GM18870 (cell line): ENCODE data around the gene NNMT.
"Not testable (repeated sequence)": the region's sequence is repeated elsewhere in the genome, so short reads cannot be mapped to it uniquely, and the experiment has no call there.

Experiments
- ATAC-seq: cut with Tn5 transposase; IDR thresholded peaks from one replicate; pipeline ENCODE4 v1.9.1; 2021; ENCODE audit warnings: moderate library complexity; ENCODE audit not compliant: unreplicated experiment

Gene NNMT

GRCh38 chr11:114304969-114305368 is 8.8 kb downstream of the NNMT start:
- ATAC-seq: no peak

- ATAC-seq: no peak
Measured at GRCh38 chr11:114307524-114308203, 11.5 kb downstream of the NNMT start.

GRCh38 chr11:114308689-114309089 is 12.5 kb downstream of the NNMT start:
- ATAC-seq: no peak

DNA sequence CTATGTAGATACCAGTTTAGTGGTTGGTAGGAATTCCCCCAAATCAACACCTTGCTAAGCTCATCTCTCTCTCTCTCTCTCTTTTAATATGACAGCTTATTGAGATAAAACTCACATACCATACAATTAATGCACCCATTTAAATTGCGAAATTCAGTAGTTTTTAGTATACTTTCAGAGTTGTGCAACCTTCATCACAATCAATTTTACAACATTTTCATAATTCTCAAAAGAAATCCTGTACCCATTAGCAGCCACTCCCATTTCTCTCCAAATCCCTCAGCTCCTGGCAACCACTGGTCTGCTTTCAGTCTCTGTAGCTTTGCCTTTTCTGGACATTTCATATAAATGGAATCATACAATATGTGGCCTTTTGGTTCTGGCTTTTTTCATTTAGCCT is 13.3 kb downstream of the NNMT start:
- no peak for ATAC-seq

GRCh38 chr11:114310095-114310494 is 13.9 kb downstream of the NNMT start:
- no peak for ATAC-seq

- ATAC-seq: no peak
Measured at GRCh38 chr11:114311946-114312345, 15.7 kb downstream of the NNMT start.

DNA sequence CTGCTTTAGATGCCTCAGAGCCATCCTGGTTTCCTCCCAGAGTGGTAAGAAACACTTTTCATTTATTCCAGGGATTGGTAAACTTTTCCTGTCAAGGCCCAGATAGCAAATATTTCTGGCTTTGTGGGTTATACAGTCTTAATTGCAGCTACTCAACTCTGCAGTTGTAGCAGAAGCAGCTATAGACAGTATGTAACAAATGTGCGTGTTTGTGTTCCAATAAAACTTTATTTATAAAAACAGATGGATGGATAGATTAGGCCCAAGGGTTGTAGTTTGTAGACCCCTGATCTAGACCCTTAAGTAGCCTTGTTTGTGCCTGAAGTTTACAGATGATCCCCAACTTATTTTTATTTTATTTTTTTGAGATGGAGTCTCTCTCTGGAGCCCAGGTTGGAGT is 17.9 kb downstream of the NNMT start:
- no peak for ATAC-seq

- ATAC-seq: no peak
Measured at GRCh38 chr11:114315749-114316368, 19.7 kb downstream of the NNMT start.

DNA sequence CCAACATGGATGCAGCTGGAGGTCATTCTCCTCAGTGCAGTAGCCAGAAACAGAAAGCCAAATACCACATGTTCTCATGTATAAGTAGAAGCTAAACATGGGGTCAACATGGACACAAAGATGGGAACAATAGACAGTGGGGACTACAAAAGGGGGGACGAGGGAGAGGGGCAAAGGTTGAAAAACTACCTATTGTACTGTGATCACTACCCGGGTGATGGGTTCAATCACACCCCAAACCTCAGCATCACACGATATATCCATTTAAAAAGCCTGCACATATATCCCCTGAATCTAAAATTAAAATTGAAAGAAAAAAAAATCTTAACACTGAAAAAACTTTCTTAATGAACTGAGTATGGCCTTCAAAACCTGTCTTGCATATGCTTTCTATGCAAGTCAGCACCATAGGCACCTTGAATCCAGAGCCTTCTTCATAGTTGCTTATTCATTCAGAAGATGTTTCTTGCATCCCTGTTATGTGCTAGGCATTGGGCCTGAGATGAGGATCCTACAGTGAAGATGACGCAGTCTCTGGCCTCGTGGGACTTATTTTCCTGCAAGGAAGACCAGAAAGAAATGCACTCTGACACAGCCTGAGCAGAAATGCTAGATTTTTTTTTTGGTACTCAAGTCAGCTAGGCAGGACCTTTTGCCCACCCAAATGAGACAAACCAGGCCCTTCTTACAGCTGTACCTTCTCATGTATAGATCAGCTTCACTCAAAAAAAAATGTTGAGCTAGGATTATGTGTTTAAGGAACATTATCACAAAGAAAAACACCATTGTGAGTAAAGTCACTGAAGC is 21.0 kb downstream of the NNMT start:
- no peak for ATAC-seq

DNA sequence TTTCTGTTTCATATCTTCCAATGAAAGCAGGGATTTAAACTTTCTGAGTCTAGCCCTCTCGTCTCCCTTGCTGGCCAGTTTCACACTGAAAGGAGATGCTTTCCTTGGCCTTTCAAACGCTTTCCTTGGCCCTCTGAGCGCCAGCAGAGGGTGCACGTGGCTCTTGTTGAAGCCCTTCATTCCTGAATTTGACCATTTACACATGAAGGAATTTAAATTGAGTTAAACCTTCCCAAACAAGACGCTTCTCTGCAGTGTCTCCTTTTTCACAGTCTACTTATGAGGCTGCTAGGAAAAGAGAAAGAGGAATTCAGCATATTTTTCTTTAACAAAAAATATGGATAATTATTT is 21.6 kb downstream of the NNMT start:
- no peak for ATAC-seq

DNA sequence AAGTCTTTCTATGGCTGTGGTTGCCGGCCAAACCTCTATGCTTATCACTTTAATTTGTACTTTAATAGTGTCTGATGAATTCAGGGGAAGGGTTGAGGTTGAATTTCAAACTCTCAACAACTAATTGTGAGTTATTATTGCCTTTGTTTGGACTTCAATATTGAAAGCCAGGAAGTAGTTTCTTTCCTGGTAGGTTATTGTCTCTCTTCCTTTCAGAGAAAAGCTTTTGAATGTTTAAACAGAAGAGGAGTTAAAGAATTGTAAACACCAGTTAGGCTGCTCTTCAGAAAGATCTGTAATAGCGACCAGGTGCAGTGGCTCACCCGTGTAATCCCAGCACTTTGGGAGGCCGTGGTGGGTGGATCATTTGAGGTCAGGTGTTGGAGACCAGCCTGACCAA is 22.2 kb downstream of the NNMT start:
- no peak for ATAC-seq

DNA sequence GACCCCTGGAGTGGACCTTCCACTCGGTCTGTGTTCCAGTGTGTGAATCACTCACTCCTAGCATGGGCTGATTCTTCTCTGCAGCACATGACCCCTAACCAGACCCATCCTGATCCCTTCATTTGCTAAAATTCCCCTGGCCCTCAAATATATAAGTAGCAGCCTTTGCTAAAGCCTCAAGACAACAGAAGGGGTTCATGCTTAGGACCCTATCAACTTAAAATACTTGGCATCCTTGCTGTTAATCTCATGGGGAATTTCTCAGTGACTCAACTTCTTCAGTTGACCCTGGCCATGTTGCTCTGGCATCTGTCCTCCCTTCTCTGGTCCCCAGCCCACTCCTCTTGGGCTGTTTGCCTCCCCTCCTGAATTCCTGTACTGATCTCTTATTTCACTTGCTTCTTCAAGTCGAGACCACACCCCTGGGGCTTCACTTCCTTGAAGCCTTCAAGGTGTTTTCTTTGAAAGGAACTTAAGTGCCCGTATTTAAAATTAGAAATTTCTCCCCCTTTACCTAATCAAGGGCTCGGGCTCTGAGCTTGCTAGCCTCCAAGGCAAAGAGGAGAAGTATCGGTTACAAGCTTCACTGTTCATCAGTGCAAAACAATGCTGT is 23.6 kb downstream of the NNMT start:
- ATAC-seq: no peak

GRCh38 chr11:114321621-114322257 is 25.5 kb downstream of the NNMT start:
- no peak for ATAC-seq

GRCh38 chr11:114322934-114323333 is 26.7 kb downstream of the NNMT start:
- no peak for ATAC-seq

- ATAC-seq: no peak
Measured at GRCh38 chr11:114326151-114326550, 30.0 kb downstream of the NNMT start.

GRCh38 chr11:114326776-114327175 is 30.6 kb downstream of the NNMT start:
- ATAC-seq: no peak

DNA sequence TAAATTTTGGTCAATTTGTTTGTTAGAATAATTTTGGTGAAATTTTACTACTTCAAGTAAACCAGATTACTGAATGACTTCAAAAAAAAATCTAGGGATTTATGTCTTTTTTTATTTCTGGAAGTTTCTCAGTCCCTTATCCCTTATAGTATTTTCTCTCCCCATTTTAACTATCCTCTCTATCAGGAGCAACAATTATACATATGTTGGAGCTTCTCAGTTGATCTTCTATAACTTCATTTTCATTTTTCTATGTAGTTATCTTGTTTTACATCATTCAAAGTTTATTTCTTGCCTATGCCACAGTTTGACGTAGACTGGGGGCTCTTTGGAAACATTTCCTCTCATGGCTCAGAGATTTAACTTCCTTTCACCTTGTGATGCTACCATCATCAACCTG is 34.2 kb downstream of the NNMT start:
- ATAC-seq: no peak

DNA sequence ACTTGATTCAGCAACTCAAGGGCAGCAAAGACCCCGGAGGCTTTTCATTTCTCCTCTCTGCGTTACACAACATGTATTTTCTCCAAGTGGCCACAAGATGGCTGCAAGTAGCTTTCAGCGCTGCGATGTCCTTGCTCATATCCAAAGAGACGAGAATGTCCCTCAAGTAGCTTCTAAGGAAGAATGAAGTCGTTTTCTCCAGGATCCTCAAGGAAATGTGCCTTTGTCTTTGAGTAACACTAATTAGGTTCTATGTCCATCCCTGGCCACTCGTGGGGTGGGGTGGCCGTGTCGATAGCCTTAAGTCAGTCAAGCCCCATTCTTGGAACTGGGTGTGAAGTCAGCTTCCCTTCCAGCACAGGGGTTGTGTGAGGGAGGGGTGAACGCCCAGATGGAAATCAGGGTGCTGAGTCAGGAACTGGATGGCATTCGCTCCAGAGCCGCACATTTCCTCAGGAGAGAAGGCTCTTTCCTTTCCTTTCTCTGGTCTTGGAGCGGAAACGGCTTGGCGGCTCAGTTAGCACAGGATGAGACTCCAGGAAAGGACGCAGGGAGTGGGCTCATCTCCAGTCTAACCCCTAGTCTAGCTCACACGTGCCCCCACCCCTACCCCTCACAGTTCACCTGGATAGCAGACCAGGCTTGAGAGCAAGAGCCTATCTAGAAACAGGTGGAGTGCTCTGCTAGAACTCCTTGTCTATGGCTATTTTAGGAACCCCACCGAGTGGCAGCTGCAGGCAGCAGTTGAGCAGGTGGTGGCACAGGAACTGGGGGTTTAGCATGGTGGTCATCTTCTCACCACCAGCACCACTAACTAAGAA is 44.3 kb downstream of the NNMT start:
- ATAC-seq: no peak

- ATAC-seq: not testable (repeated sequence)
Measured at GRCh38 chr11:114341667-114342066, 45.5 kb downstream of the NNMT start.

DNA sequence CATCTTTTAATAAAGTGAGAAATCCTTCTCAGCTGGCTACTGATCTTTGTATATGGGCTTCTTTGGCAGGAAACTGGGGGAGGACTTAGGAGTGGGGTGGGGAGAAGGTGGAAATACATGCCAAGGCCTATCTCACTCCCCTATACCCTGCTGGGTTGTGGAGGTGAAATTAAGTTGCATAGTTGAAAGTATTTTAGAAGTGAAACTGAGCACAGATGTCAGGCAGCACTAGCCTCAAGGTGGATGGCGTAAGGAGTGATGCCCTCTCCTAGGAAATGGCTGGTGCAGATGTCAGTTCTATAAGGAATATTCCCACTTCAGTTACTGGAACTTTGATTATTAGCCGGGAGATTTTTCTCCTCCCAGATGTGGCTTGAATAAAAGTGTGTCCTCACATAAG is 46.3 kb downstream of the NNMT start:
- ATAC-seq: no peak
